ENCODE data around the gene CYBRD1.
"Not testable (repeated sequence)": the region's sequence is repeated elsewhere in the genome, so short reads cannot be mapped to it uniquely, and the experiment has no call there.

The CYBRD1 gene

DNA sequence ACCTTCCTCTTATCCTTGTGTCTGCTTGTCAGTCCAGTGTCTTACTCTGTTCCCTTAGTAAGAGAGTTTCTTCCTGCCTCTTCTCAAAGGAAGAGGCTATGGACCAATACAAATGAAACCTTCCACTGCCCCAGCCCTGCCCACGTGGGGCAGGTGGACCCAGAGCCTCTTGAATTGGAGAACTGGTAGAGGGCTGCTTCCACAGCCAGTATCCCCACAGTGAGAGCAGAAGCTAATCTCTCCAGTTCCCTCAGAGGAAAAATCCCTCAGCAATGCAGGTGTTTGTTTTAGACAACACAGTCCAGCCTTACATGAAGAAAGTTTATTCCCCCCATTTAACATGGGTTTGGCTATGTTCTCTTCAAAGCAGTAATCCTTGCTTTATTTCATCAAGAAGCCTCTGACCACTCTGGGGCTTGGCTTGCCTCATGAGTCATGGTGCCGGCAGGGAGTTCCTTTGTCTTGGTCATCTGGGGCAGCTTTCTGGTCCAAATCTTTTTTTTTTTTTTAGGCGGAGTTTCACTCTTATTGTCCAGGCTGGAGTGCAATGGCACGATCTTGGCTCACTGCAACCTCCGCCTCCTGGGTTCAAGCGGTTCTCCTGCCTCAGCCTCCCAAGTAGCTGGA lies 6.5 kb upstream of the CYBRD1 start:
- DNase-seq (ENCODE audit: low spot score): no peak

DNA sequence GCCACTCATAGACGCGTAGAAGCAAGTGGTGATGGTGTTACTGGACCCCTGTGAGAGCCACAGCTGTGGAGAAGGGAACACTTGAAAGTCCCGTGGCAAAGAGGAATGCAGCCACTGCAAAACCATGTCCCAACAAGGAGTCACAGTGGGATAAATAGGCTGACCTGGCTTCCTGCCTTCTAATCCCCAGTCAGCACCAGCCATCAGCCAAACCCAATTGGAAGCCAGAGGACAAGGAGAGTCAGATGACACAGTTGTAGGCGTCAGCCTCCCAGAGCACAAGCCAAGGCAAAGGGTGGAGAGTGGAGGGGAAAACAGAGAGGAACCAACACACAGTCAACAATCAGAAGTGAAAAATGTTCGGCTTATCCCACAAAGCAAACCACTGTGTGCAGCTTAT lies 5.5 kb upstream of the CYBRD1 start:
- no peak for DNase-seq (ENCODE audit: low spot score)

DNA sequence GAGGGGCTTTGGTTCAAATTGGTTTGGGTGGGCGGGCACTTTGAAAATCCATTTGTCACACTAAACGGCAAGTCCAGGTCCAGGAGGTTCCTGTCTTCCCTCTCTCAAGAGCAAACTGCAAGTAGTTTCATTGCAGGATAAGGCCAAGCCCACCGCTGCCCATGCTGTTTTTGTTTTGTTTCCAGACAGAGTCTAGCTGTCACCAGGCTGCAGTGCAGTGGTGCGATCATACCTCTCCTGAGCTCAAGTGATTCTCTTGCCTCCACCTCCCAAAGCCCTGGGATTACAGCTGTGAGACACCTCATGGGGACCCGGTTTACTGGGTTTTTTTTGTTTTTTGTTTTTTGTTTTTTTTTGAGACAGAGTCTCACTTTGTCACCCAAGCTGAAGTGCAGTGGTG lies 1.8 kb upstream of the CYBRD1 start:
- no peak for DNase-seq (ENCODE audit: low spot score)

DNA sequence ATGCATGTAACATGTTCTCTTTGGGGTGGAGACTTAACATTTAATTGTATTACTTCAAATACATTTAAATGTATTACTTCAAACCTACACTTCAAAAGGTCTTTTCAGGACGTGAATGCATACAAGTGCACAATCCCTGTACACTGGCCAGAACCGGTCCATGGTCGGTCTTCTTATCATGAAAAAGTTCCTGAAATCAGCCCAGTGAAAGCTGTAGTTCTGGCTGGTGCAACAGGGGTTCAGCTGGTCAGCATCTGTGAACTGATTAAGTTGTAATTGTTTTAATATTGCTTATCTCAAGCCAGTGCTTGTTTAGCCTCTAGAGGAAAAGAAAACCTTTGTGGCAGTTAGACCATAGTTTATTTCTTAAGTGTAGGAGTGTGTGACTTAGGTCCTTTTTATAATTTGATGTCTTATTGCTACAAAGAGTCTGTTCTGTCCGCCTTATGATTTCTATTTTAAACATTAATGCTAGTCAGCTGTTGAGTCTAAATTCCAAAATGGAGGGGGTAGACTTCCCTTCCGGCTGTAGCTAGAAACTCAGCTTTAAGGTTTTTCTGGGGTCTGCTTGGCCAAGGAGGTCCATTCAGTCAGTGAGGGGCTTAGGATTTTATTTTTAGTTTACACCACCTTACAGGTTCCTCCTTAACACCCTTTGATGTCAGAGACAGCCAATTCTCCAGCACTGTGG lies 768 bp upstream of the CYBRD1 start:
- DNase-seq (ENCODE audit: low spot score): no peak

DNA sequence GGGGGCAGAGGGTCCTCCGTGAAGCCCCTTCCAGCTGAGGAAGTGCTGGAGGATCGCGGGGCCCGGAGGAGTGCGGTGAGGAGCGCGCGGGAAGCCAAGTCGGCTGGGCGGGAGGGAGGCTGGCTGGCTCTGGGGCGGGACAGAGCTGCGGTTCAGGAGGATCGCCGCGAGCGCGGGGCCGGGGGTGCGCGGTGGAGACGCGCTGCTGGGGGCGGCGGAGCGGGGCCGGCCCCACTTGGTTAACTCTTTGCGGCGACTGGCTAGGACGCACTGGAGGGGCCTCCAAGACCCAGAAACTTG lies 464 bp downstream of the CYBRD1 start:
- no peak for DNase-seq (ENCODE audit: low spot score)

DNA sequence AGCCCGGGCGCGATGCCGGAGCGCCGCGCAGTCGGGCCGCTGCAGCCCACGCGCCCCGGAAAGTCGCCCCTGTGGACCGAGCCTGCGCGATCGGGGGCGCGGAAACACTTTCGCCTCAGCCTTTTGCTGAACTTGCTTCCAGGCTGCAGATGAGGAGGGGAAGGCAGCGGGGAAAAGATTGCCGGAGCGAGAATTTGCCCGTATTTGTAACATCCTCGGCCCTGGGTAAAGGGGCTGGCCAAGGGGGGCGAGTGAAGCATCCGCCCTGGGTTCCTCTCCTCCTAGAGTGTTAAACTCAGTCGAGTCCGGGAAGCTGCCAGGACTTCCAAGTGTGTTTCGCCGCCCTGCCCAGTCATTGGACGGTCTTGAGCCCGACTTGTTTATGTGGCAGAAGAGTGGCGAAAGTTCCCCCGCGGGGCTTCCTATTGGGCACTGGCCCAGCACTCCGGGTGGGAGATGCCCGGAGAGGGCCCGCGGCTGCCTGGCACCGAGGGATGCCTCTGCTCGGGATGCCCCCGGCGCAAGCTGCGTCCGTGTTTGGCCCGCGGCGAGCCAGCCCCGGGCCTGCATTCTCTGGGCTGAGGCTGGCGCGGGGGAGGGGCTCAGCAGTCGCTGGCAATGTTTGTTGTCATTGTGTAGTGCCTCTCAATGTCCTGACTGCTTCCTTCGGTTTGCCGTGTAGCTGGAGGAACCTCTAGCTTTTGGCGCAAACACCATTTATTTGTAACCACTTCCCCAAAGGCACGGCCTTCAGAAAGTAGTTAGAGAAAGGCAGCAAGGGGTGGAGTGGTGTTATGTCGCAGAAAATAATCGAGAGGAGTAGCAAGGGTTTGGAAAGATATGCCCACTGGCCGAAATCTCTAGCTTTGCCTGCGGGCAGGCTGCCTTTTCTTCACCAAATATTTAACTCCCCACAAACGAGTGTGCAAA lies 1.1 kb downstream of the CYBRD1 start:
- DNase-seq (ENCODE audit: low spot score): peak; percentile 56

DNA sequence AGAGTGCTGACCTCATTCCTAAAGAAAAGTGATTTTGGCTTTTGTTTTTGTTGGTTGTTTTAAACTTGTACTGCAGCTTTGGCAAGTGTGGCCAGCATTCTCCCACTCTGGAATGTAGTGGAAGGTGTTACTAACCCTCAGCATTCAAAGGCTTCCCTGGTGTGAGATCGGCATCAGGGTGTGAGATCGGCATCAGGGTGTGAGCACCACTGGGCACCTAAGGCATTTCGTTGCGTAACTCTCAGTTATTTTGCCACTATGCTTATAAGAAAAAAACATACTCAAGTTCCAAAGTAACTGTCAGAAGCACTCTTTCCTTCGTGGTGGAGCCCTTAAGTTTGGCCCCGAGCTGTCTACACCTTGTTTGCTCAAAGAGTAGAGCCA lies 1.7 kb downstream of the CYBRD1 start:
- DNase-seq (ENCODE audit: low spot score): no peak

DNA sequence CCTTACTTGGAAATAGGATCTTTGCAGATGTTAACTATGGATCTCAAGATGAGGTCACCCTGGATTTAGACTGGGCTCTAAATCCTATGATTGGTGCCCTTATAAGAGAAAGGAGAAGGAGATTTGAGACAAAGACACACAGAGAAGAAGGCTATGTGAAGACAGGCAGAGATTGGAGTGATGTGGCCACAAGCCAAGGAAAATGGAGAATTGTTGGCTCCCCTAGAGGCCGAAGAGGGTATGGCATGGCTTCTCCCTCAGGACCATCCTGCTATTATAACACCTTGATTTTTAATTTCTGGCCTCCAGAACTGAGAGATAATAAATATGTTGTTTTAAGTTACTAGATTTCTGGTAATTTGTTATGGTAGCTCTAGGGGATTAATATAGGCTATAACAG lies 7.6 kb downstream of the CYBRD1 start:
- peak; percentile 44 for DNase-seq (ENCODE audit: low spot score)

DNA sequence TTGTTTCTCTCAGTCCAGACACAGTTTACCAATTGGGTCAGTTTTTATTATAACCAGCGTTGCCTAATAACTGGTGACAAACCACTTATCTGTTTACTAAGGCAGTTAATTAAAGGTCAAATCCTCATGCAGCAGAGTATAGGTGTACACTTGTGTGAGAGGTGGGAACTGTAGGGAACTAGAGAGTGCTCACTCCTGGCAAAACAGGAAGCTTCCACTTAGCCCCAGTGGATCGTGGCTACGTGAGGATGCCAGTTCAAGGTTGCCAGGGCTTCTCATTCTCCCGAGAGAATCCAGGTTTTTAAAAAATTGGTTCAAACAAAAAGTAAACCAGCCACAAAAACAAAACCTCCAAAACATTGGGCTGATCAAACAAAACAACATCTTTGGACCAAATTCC lies 8.1 kb downstream of the CYBRD1 start:
- no peak for DNase-seq (ENCODE audit: low spot score)

DNA sequence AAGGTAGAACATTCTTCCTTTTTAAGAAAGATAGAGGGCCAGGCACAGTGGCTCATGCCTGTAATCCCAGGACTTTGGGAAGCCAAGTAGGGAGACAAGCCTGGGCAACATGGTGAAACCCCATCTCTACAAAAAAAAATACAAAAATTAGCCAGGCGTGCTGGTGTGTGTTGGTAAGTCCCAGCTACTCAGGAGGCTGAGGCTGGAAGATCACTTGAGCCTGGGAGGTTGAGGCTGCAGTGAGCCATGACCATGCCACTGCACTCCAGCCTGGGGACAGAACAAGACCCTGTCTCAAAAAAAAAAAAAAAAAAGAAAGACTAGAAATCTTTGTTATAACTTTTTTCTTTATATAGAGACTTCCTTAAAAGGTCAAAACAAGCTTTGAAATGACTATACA lies 8.6 kb downstream of the CYBRD1 start:
- DNase-seq (ENCODE audit: low spot score): not testable (repeated sequence)

DNA sequence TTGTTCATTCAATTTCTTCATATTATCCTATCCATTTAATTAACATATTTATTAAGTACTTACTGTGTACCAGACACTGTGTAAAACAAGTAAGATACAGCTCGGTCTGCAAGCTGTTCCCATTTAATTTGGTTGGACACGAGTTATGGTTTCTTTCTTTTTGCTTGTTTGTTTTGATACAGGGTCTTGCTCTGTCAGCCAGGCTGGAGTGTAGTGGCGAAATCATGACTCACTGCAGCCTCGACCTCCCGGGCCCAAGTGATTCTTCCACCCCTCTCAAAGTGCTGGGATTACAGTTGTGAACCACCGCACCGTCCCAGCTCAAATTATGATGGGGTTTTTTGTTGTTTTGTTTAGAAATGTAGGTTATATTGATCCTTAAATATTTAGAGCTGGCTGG lies 9.0 kb downstream of the CYBRD1 start:
- DNase-seq (ENCODE audit: low spot score): no peak

DNA sequence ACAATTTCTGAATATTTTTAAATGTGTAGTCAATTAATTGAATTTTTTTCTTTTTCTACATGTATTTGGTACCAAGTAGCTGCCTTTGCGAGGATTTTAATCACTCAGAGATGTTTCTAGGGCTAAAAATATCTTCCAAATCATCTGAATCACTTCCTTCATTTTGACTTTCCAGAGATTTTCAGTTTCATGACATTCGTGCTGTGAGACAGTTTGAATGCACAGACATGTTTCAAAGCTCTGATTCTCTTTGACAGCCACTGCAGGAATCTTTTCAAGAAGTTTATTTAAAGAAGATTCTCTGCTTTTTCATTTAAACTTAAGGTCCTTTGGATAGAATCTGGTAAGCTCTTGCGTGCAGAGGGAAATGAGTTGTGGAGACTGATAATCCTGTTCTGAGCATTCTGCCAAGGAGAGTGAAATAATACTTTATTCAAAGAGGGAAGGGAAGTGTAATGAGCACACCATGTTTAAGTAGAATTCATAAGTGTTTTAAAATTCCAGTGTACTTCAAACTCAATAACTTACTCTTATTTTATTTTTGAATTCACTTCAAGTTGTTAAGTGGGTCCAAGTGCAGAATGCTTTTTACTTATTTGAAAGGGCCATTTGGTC lies 9.7 kb downstream of the CYBRD1 start:
- no peak for DNase-seq (ENCODE audit: low spot score)

DNA sequence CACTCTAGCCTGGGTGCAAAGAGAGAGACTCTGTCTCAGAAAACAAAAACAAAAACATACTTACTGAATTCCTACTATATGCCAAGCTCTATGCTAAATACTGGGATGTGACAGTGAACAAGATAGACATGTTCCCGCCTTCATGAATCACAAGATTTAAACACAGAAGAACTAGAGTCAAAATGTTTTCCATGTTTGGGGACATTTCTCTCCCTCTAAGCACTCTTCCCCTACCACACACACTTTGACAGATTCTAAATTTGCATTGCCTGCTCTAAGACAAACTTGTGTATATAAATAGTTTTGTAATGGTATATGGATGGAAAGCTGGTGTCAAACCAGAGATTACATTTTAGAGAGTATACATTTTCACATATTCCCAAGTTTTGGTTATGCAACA lies 11.1 kb downstream of the CYBRD1 start:
- DNase-seq (ENCODE audit: low spot score): no peak

DNA sequence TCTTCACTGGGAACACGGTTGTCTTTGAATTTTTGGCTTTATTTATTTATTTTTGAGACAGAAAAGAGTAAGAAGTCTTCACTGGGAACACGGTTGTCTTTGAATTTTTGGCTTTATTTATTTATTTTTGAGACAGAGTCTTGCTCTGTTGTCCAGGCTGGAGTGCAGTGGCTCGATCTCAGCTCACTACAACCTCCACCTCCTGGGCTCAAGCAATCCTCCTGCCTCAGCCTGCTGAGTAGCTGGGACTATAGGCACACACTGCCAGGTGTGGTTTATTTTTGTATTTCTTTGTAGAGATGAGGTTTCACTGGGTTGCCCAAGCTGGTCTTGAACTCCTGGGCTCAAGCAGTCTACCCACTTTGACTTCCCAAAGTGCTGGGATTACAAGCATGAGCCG lies 13.3 kb downstream of the CYBRD1 start:
- DNase-seq (ENCODE audit: low spot score): not testable (repeated sequence)

DNA sequence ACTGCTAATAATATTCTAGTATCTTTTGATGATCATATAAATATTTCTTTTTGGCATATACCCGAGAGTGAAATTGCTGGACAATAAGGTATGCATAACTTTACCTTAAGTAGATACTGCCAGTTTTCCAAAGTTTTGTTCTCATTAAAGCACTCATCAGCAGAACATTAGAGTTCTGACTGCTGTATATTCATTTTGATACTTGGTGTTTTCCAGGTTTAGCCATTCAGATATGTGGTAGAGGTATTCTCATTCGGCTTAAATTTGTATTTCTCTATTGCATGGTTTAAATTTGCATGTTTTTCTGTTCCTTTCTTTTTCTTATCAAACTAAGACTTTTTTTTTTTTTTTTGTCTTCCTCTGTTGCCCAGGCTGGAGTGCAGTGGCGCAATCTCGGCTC lies 18.2 kb downstream of the CYBRD1 start:
- DNase-seq (ENCODE audit: low spot score): no peak

DNA sequence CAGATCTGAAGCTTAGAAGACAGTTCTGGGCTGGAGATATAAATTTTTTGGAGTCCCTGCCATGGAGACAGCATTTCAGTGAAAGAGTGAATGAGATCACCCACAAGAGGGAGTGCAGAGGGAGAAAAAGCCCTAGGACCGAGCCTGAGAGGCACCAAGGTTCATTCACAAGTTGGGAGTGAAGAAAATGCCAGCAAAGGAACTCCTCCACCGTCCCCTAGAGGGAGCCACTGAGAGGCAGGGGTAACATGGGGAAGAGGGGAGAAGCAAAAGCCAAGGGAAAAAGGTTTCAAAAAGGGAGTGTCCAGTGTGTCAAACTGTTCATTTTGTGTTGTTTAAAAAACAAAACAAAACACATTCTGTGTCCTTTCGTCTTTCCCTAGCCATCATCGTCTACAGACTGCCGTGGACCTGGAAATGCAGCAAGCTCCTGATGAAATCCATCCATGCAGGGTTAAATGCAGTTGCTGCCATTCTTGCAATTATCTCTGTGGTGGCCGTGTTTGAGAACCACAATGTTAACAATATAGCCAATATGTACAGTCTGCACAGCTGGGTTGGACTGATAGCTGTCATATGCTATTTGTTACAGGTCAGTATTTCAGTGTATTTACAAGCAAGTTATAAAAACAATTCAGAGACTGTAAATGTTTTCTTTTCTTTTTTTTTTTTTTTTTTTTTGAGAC lies 19.1 kb downstream of the CYBRD1 start:
- DNase-seq (ENCODE audit: low spot score): peak; percentile 52

DNA sequence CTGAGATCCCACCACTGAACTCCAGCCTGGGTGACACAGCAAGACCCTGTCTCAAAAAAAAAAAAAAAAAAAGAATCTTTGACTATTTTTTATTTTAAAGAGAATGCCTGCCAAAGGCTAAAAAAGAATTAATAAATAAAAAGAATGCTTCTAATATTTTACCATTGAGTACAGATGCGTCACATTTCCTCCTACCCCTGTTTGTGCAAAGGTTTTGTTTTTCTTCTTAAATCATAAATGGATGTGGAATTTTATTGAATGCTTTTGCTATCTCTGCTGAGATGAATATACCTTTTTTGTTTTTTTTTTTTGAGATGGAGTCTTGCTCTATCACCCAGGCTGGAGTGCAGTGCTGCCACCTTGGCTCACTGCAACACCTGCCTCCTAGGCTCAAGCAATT lies 22.8 kb downstream of the CYBRD1 start:
- DNase-seq (ENCODE audit: low spot score): no peak

DNA sequence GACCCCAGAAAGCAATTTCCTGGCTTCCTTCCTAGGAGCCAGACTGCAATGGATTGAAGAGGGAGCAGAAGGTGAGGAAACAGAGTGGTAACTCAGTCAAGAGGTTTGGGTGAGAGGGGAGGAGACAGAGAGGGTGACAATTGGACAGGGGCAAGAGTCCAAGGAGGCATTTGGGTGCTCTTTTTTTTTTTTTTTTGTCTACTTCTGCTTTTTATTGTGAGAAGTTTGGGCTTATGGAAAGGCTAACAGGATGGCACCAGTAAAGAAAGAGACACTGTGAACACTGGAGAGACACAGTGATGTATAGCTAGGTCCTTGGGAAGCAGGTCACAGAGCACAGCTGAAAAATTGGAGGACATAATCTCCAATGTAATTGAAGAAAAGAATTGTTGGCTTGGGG lies 25.0 kb downstream of the CYBRD1 start:
- DNase-seq (ENCODE audit: low spot score): no peak

DNA sequence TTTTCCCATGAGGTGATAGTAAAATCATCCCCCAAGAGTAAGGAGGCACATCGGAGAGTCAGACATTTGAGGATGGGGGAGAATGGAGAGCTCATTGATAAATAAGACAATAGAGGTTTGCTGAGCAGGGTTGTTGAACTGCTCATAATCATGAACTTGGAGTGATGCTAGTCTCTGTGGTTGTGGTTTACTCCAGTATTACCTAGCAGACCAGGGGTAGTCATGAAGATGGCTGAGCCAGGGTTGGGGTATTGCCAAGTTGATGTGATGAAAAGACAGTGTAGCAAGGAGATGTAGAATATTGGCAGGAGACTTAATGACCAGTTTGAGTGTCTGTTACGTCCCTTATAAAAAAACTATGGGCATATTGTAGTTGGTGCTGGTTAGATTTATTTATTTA lies 25.4 kb downstream of the CYBRD1 start:
- no peak for DNase-seq (ENCODE audit: low spot score)

DNA sequence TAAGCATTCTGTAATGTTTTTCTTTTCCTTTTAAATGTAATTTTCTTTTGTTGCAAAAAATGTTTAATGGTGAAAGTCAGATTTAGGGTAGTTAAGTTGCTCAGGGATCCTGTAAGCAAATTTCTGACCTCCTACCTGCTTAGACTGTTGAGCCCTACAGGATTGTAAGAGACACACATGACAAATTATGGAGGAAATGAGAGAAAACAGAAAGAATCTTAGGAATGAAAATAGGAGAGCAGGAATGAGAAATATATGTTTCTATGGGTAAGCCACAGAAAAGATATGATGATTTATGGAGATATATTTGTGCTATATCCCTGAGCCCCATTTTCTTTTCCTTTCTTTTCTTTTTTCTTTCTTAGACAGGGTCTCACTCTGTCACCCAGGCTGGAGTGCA lies 28.3 kb downstream of the CYBRD1 start:
- no peak for DNase-seq (ENCODE audit: low spot score)

DNA sequence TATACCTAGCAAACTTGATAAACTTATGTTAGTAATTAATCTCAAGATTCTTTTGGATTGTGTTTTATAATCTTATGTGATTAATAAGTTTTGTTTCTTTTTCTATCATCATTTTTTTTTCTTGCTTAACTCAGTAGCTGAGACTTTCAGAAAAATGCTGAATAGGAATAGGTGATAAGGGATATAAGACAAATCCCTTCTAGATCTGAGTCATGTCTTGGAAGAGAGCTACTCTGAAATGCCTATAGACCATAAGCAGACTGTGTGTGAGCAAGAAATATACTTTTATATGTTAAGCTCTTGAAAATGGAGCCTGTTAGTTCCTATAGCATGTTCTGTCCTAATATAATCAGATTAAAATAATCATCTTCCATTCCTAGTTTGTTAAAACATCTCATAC lies 29.6 kb downstream of the CYBRD1 start:
- DNase-seq (ENCODE audit: low spot score): no peak

DNA sequence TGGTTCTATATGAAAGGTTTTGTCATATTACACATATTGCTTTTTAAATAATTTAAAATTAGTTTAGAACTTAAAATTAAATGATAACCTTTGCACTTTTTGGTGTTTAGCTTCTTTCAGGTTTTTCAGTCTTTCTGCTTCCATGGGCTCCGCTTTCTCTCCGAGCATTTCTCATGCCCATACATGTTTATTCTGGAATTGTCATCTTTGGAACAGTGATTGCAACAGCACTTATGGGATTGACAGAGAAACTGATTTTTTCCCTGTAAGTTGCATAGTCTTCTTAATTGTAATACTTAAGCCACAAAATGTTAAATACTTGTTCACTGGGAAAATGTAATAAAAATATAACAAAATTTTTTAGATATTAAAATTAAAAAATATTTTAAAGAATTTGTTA lies 31.0 kb downstream of the CYBRD1 start:
- DNase-seq (ENCODE audit: low spot score): no peak

Data from NAMALWA (cell line).